A673 (cell line): ENCODE data around the gene OARD1.

Experiments used
- EZH2 ChIP-seq: fragments of 200-600 bp; sonication (generic); IDR thresholded peaks from 2 replicates; pipeline ENCODE4 v1.6.1; 2017; ENCODE audit warnings: borderline replicate concordance, low read depth, mild to moderate bottlenecking, mixed read lengths, antibody characterized with exemption, low read length; ENCODE audit not compliant: poor library complexity, severe bottlenecking
- TF ChIP-seq, protein P1 (sequence below): fragments of 300-800, 200-600 bp; sonication (generic); conservative IDR thresholded peaks from 2 replicates; pipeline ENCODE4 v1.5.1; 2017; ENCODE audit warnings: low read depth, mild to moderate bottlenecking, antibody characterized with exemption, low read length, moderate library complexity, mixed read lengths

DNA sequence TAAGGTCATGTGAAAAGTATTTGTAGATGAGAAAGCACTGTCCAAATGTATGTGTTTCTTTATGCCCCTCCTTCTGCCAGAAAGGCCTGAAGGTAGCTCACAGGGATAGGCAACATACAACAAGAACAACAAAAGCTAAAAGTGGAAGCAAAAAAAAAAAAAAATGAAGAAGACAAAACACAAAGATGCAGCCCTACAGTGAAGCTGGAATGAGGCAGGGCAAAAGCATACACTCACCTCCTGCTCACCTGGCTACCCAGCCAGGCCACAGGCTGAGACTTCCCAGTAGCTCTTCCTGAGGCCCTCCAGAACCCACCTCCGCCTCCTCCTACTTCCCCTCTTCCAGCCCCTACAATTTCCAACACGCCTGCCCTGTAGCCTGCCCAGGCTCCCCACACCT is 35.6 kb downstream of the OARD1 start:
- TF ChIP-seq EZH2, result no peak
- TF ChIP-seq, protein P1, sequence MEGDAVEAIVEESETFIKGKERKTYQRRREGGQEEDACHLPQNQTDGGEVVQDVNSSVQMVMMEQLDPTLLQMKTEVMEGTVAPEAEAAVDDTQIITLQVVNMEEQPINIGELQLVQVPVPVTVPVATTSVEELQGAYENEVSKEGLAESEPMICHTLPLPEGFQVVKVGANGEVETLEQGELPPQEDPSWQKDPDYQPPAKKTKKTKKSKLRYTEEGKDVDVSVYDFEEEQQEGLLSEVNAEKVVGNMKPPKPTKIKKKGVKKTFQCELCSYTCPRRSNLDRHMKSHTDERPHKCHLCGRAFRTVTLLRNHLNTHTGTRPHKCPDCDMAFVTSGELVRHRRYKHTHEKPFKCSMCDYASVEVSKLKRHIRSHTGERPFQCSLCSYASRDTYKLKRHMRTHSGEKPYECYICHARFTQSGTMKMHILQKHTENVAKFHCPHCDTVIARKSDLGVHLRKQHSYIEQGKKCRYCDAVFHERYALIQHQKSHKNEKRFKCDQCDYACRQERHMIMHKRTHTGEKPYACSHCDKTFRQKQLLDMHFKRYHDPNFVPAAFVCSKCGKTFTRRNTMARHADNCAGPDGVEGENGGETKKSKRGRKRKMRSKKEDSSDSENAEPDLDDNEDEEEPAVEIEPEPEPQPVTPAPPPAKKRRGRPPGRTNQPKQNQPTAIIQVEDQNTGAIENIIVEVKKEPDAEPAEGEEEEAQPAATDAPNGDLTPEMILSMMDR, result no peak
